Kidney (tissue), 14 donors: ENCODE data around the gene HOXD4. TPM values are rescaled to one million over a fixed set of nuclear protein-coding genes. Genes with fewer than 3 reads are reported as not detected.
A peak's percentile ranks its signal among the peaks of the same experiment; 100 is the strongest.

Experiments
- DNase-seq, 5 donors: peaks; one replicate each; pipeline ENCODE4 v3.0.0-alpha.2; 2013 to 2020
- FAIRE-seq: peaks from 2 replicates; lab custom pipeline; 2012; peaks lifted over from hg19 to GRCh38; lab: Jason Lieb, UNC
- H3K27ac ChIP-seq, 2 donors: one replicate each; pipeline ENCODE4 v1.7.0; 2013; ENCODE audit warnings: low read depth in 2 of 2, low read length in 2 of 2, inconsistent platforms in 1 of 2
- H3K27me3 ChIP-seq: one replicate; pipeline ENCODE4 v1.7.1; 2013; ENCODE audit warnings: low read length, inconsistent platforms; ENCODE audit not compliant: control insufficient read depth, insufficient read depth
- H3K36me3 ChIP-seq, 3 donors: one replicate each; pipeline versions ENCODE4 v1.7.0 to v1.7.1; 2013; ENCODE audit warnings: low read length in 3 of 3, control low read depth in 1 of 3, inconsistent platforms in 1 of 3; ENCODE audit not compliant: insufficient read depth in 3 of 3, control insufficient read depth in 2 of 3
- H3K4me1 ChIP-seq, 3 donors: one replicate each; pipeline versions ENCODE4 v1.7.0 to v1.7.1; 2013; ENCODE audit warnings: low read length in 3 of 3, inconsistent platforms in 1 of 3, low read depth in 1 of 3; ENCODE audit not compliant: control insufficient read depth in 2 of 3, insufficient read depth in 2 of 3
- H3K4me3 ChIP-seq, 3 donors: one replicate each; pipeline versions ENCODE4 v1.7.0 to v1.8.1; 2013; ENCODE audit warnings: low read length in 3 of 3, control low read depth in 1 of 3, inconsistent platforms in 1 of 3
- H3K9ac ChIP-seq, 3 donors: one replicate each; pipeline versions ENCODE4 v1.7.0 to v1.7.1; 2013; ENCODE audit warnings: low read length in 3 of 3, control low read depth in 1 of 3, inconsistent platforms in 1 of 3
- H3K9me3 ChIP-seq, 3 donors: one replicate each; pipeline versions ENCODE4 v1.7.0 to v1.7.1; 2013; ENCODE audit warnings: low read length in 3 of 3, control low read depth in 1 of 3, inconsistent platforms in 1 of 3; ENCODE audit not compliant: control insufficient read depth in 2 of 3, insufficient read depth in 1 of 3
- CTCF ChIP-seq: IDR thresholded peaks from 3 replicates; pipeline ENCODE4 v1.5.1; 2012; ENCODE audit warnings: mild to moderate bottlenecking, moderate library complexity, borderline replicate concordance; ENCODE audit not compliant: insufficient read depth; ENCODE audit errors: extremely low read depth
- intact Hi-C: fragments of 100-400 bp; cut with DNase I; formaldehyde crosslinking; loops from one replicate; pipeline ENCODE4 v1.11.1; 2022
- polyA plus RNA-seq: library from polyadenylated mRNA; stranded (reverse); fragments of 350-450 nt; fragmentation: Illumina TruSeq; extraction: RNeasy Lipid Tissue Mini Kit (QIAGEN cat#74804); gene quantifications from one replicate; pipeline ENCODE4 v1.2.3, GENCODE V29; 2014; ENCODE audit warnings: low read depth, low replicate concordance; ENCODE audit not compliant: insufficient read depth
- total RNA-seq: library from RNA; stranded (reverse); fragmentation: NEBNext Ultra II Directional; extraction: Animal tissue kit (Norgen Biotek cat#: 25700); gene quantifications from one replicate; pipeline ENCODE4 v1.2.1, GENCODE V29; 2021
- donor health status: control.
- donor health status: control.
- donor health status: control.
- donor health status: control.
- donor health status: control.
- donor health status: DM: yes; HTN: yes; CAD: no.
- donor health status: Normal renal cell carcinoma (clear cell type).

Gene HOXD4
- total and polyA plus RNA-seq, 2 donors from 2014 or later = 12.1 to 27.8 TPM

GRCh38 chr2:176167398-176167797 is 16.0 kb downstream of the HOXD4 start:
- no peak overlapping the region for H3K4me3 ChIP-seq
- no peak for TF ChIP-seq CTCF
- FAIRE-seq (no peak), DNase-seq (no peak)
- H3K27ac ChIP-seq = peak overlapping the region in 1 of 2 donors; percentile 8
- no peaks in the 10 kb centered on the region for H3K9me3 ChIP-seq
- no peaks in the 10 kb centered on the region for H3K36me3 ChIP-seq
- H3K9ac ChIP-seq = no peak overlapping the region
- H3K4me1 ChIP-seq = peaks cover 4 to 14% (median 10%) of the 10 kb centered on the region in 3 donors
- no peaks in the 10 kb centered on the region for H3K27me3 ChIP-seq
- intact Hi-C loops = no loop called here

GRCh38 chr2:176169181-176169580 is 17.8 kb downstream of the HOXD4 start:
- H3K36me3 ChIP-seq = no peaks in the 10 kb centered on the region
- no peak overlapping the region for H3K4me3 ChIP-seq
- peaks cover 4 to 14% (median 10%) of the 10 kb centered on the region in 3 donors for H3K4me1 ChIP-seq
- intact Hi-C loops = no loop called here
- FAIRE-seq (no peak), DNase-seq (peak in 1 of 5 donors; percentile 61)
- no peak for TF ChIP-seq CTCF
- H3K9me3 ChIP-seq = no peaks in the 10 kb centered on the region
- peak overlapping the region; percentile 71 to 79 for H3K27ac ChIP-seq
- H3K9ac ChIP-seq = no peak overlapping the region
- H3K27me3 ChIP-seq = no peaks in the 10 kb centered on the region

GRCh38 chr2:176169711-176170110 is 18.4 kb downstream of the HOXD4 start:
- FAIRE-seq = no peak

More at GRCh38 chr2:176169711-176170110, 18.4 kb downstream of the HOXD4 start:
- intact Hi-C loops = no loop called here
- no peaks in the 10 kb centered on the region for H3K36me3 ChIP-seq
- peak in 2 of 5 donors; percentile 33 to 42 for DNase-seq
- H3K9ac ChIP-seq = peak overlapping the region in 1 of 3 donors; percentile 77
- no peaks in the 10 kb centered on the region for H3K9me3 ChIP-seq
- TF ChIP-seq CTCF = no peak
- peak overlapping the region; percentile 71 to 79 for H3K27ac ChIP-seq
- no peak overlapping the region for H3K4me3 ChIP-seq
- H3K4me1 ChIP-seq = peaks cover 4 to 14% (median 10%) of the 10 kb centered on the region in 3 donors
- H3K27me3 ChIP-seq = no peaks in the 10 kb centered on the region
